Liver (tissue), 9 donors: ENCODE results near the gene CD200R1. TPM values are rescaled to one million over a fixed set of nuclear protein-coding genes. Genes with fewer than 3 reads are reported as not detected.
A peak's percentile ranks its signal among the peaks of the same experiment; 100 is the strongest.

Source experiments
- DNase-seq: peaks from one replicate; pipeline ENCODE4 v3.0.0-alpha.2; 2017; ENCODE audit warnings: low spot score
- H3K27ac ChIP-seq, 2 donors: one replicate each; pipeline ENCODE4 v1.7.0; 2013; ENCODE audit warnings: inconsistent platforms in 2 of 2, low read length in 2 of 2, control low read depth in 1 of 2, low read depth in 1 of 2, mild to moderate bottlenecking in 1 of 2
- H3K27me3 ChIP-seq, 4 donors: one replicate each; pipeline versions ENCODE4 v1.6.1 to v1.7.0; 2013; ENCODE audit warnings: low read length in 3 of 4, inconsistent platforms in 1 of 4, mild to moderate bottlenecking in 1 of 4, moderate library complexity in 1 of 4; ENCODE audit not compliant: control insufficient read depth in 4 of 4, insufficient read depth in 4 of 4
- H3K36me3 ChIP-seq, 4 donors: one replicate each; pipeline versions ENCODE4 v1.6.1 to v1.7.0; 2013; ENCODE audit warnings: low read length in 3 of 4, mild to moderate bottlenecking in 3 of 4, low read depth in 1 of 4, moderate library complexity in 1 of 4; ENCODE audit not compliant: control insufficient read depth in 4 of 4, insufficient read depth in 3 of 4
- H3K4me1 ChIP-seq, 4 donors: one replicate each; pipeline versions ENCODE4 v1.6.1 to v1.7.0; 2013; ENCODE audit warnings: low read length in 3 of 4, mild to moderate bottlenecking in 3 of 4, moderate library complexity in 1 of 4; ENCODE audit not compliant: control insufficient read depth in 4 of 4, insufficient read depth in 4 of 4
- H3K4me3 ChIP-seq, 3 donors: one replicate each; pipeline versions ENCODE4 v1.6.1 to v1.7.0; 2013; ENCODE audit warnings: low read length in 3 of 3, control low read depth in 1 of 3, low read depth in 1 of 3, mild to moderate bottlenecking in 1 of 3
- H3K9ac ChIP-seq, 2 donors: one replicate each; pipeline ENCODE4 v1.7.0; 2013; ENCODE audit warnings: low read length in 2 of 2, mild to moderate bottlenecking in 2 of 2, moderate library complexity in 2 of 2, control low read depth in 1 of 2, low read depth in 1 of 2
- H3K9me3 ChIP-seq, 4 donors: one replicate each; pipeline versions ENCODE4 v1.6.1 to v1.7.0; 2013; ENCODE audit warnings: low read length in 3 of 4; ENCODE audit not compliant: control insufficient read depth in 4 of 4
- EGR1 ChIP-seq, 2 donors: IDR thresholded peaks; 2 replicates each; pipeline ENCODE4 v1.6.1; 2016 to 2018; ENCODE audit warnings: antibody characterized with exemption in 2 of 2, low read depth in 2 of 2
- FOXA1 ChIP-seq: IDR thresholded peaks from 2 replicates; pipeline ENCODE4 v1.6.1; 2016; ENCODE audit warnings: antibody characterized with exemption
- FOXA2 ChIP-seq: IDR thresholded peaks from 2 replicates; pipeline ENCODE4 v1.6.1; 2016; ENCODE audit warnings: antibody characterized with exemption
- GABPA ChIP-seq, 2 donors: IDR thresholded peaks in 1 of 2; conservative IDR thresholded peaks in 1 of 2; 2 replicates each; pipeline ENCODE4 v1.6.1; 2016; ENCODE audit warnings: antibody characterized with exemption in 2 of 2, mild to moderate bottlenecking in 1 of 2, moderate library complexity in 1 of 2
- HNF4A ChIP-seq, 2 donors: conservative IDR thresholded peaks; 2 replicates each; pipeline ENCODE4 v1.6.1; 2016; ENCODE audit warnings: antibody characterized with exemption in 2 of 2, mild to moderate bottlenecking in 2 of 2
- HNF4G ChIP-seq: IDR thresholded peaks from 2 replicates; pipeline ENCODE4 v1.6.1; 2016; ENCODE audit warnings: antibody characterized with exemption
- MAX ChIP-seq: IDR thresholded peaks from 2 replicates; pipeline ENCODE4 v1.6.1; 2016; ENCODE audit warnings: antibody characterized with exemption
- NR2F2 ChIP-seq: IDR thresholded peaks from 2 replicates; pipeline ENCODE4 v1.6.1; 2016; ENCODE audit warnings: antibody characterized with exemption
- REST ChIP-seq: IDR thresholded peaks from 2 replicates; pipeline ENCODE4 v1.6.1; 2016; ENCODE audit warnings: antibody characterized with exemption, mild to moderate bottlenecking
- RXRA ChIP-seq, 2 donors: IDR thresholded peaks; 2 replicates each; pipeline ENCODE4 v1.6.1; 2017 to 2018; ENCODE audit warnings: antibody characterized with exemption in 2 of 2, mild to moderate bottlenecking in 1 of 2
- SP1 ChIP-seq: IDR thresholded peaks from 2 replicates; pipeline ENCODE4 v1.6.1; 2018; ENCODE audit warnings: antibody characterized with exemption, mild to moderate bottlenecking
- TAF1 ChIP-seq: conservative IDR thresholded peaks from 2 replicates; pipeline ENCODE4 v1.6.1; 2016; ENCODE audit warnings: antibody characterized with exemption, mild to moderate bottlenecking
- YY1 ChIP-seq: IDR thresholded peaks from 2 replicates; pipeline ENCODE4 v1.6.1; 2016; ENCODE audit warnings: antibody characterized with exemption, mild to moderate bottlenecking
- ZBTB33 ChIP-seq: IDR thresholded peaks from 2 replicates; pipeline ENCODE4 v1.6.1; 2016; ENCODE audit warnings: antibody characterized with exemption
- WGBS: extraction: QIAGEN DNeasy Blood & Tissue Kit; methylation state at CpG from one replicate; pipeline ENCODE4 v1.1.7; 2013; 5-methylcytosine and 5-hydroxymethylcytosine counted together
- polyA plus RNA-seq, 2 donors: library from polyadenylated mRNA; stranded (reverse) in 1 of 2; unstranded in 1 of 2; fragments of 200-250 nt in 1 of 2; fragments of >200 nt in 1 of 2; fragmentation: Nextera tagmentation in 1 of 2; extraction: Ambion mirVana in 1 of 2; gene quantifications; one replicate each; pipeline versions ENCODE4 v1.2.1 to v1.2.3, GENCODE V29; 2013 to 2015
- total RNA-seq, 2 donors: library from RNA; depleted of rRNA; stranded (reverse); fragments of >200 nt; gene quantifications; one replicate each; pipeline ENCODE4 v1.2.3, GENCODE V29; 2014
- TF ChIP-seq, protein P1 (sequence below): fragments of 150-350 bp; IDR thresholded peaks from 2 replicates; pipeline ENCODE4 v1.5.1; 2017; ENCODE audit warnings: improper control_type of control experiment, low read depth, low read length; ENCODE audit not compliant: missing input control
- TF ChIP-seq, protein P2 (sequence below): IDR thresholded peaks from 2 replicates; pipeline ENCODE4 v1.6.1; 2016; ENCODE audit warnings: antibody characterized with exemption
- donor health status: healthy.
- donor health status: healthy.
- donor health status: healthy.
- donor health status: healthy.
- donor health status: healthy.

Gene CD200R1
- total and polyA plus RNA-seq, 4 donors = 0.40 to 5.4 (median 1.00) TPM

- 11% methylated on average over 13 of the region's 13 CpGs for whole genome bisulfite sequencing
These were observed 43.8 kb upstream of the CD200R1 start for GRCh38 chr3:113018536-113019181.

DNA sequence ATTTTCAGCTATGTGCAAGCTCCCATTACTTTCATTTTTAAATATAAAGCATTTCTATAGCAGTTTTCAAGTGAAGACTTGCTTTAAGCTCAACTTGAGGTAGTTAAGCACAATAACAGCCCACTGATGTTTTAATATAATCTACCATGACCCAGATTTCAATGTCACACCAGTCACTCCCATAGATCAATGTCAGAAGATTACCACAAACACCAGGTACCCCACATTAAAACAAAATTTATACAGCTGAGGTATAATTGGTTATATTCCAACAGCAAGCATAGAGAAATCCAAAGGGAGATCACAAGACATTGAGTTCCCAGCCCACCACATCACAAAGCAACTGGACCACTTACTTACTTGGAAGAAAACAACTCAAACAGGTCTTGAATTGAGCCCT lies 38.7 kb upstream of the CD200R1 start:
- no peak overlapping the region for H3K27ac ChIP-seq
- H3K36me3 ChIP-seq = peaks cover 0 to 46% (median 26%) of the 10 kb centered on the region in 4 donors
- H3K9ac ChIP-seq = no peak overlapping the region
- no peak overlapping the region for H3K4me3 ChIP-seq
- DNase-seq = no peak
- H3K4me1 ChIP-seq = peaks cover 0 to 10% (median 5%) of the 10 kb centered on the region in 4 donors
- no peaks in the 10 kb centered on the region for H3K27me3 ChIP-seq
- H3K9me3 ChIP-seq = no peaks in the 10 kb centered on the region
- TF ChIP-seq RXRA (IDR thresholded peaks at IDR 0.05) (no peak), HNF4G (no peak), MAX (no peak), YY1 (no peak), HNF4A (conservative IDR thresholded peaks at IDR 0.05) (no peak), REST (no peak), TAF1 (no peak)
- TF ChIP-seq, protein P1, sequence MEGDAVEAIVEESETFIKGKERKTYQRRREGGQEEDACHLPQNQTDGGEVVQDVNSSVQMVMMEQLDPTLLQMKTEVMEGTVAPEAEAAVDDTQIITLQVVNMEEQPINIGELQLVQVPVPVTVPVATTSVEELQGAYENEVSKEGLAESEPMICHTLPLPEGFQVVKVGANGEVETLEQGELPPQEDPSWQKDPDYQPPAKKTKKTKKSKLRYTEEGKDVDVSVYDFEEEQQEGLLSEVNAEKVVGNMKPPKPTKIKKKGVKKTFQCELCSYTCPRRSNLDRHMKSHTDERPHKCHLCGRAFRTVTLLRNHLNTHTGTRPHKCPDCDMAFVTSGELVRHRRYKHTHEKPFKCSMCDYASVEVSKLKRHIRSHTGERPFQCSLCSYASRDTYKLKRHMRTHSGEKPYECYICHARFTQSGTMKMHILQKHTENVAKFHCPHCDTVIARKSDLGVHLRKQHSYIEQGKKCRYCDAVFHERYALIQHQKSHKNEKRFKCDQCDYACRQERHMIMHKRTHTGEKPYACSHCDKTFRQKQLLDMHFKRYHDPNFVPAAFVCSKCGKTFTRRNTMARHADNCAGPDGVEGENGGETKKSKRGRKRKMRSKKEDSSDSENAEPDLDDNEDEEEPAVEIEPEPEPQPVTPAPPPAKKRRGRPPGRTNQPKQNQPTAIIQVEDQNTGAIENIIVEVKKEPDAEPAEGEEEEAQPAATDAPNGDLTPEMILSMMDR = no peak

More at GRCh38 chr3:113018536-113019181, 43.8 kb upstream of the CD200R1 start:
- Histone ChIP-seq H3K9me3 (no peaks in the 10 kb centered on the region), H3K36me3 (peaks cover 0 to 24% (median 7%) of the 10 kb centered on the region in 4 donors), H3K27me3 (no peaks in the 10 kb centered on the region), H3K4me3 (peak overlapping the region; percentile 83 to 95 (median 94)), H3K9ac (peak overlapping the region; percentile 83 to 91), H3K27ac (peak overlapping the region; percentile 77 to 86), H3K4me1 (peaks cover 0 to 18% (median 5%) of the 10 kb centered on the region in 4 donors)
- TF ChIP-seq NR2F2 (no peak), REST (no peak), FOXA2 (no peak), ZBTB33 (no peak), SP1 (no peak), HNF4A (conservative IDR thresholded peaks at IDR 0.05) (no peak), FOXA1 (no peak), GABPA (IDR thresholded peaks at IDR 0.05 in 1 of 2, conservative IDR thresholded peaks at IDR 0.05 in 1 of 2) (no peak), RXRA (IDR thresholded peaks at IDR 0.05) (no peak), EGR1 (IDR thresholded peaks at IDR 0.05; ENCODE audit: low read depth in 2 of 2) (no peak)
- TF ChIP-seq, protein P2, sequence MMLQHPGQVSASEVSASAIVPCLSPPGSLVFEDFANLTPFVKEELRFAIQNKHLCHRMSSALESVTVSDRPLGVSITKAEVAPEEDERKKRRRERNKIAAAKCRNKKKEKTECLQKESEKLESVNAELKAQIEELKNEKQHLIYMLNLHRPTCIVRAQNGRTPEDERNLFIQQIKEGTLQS = no peak
- DNase-seq = no peak
